ENCODE data around the gene AMPH.
"Not testable (repeated sequence)": the region's sequence is repeated elsewhere in the genome, so short reads cannot be mapped to it uniquely, and the experiment has no call there.

AMPH gene

DNA sequence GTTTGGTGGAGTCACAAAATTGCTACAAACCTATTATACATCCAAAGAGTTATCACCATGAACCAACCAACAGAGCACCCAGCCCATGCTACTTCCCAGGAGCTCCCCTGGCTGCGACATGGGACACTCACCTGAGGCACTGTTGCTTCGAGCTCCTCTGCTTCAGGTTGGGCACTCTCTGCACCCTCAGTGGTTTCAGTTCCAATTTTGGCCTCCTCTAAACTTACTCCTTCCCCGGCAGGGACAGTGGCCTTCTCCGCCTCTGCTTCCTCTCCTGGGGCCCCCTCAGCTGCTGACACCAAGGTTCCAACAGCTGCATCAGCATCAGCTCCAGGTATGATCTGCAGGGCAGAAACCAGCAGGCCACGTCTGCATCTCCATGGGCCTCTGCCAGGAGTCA is 237.3 kb downstream of the AMPH start:
- peak in 3 of 4 experiments; percentile 6 to 16 (median 11) for DNase-seq

DNA sequence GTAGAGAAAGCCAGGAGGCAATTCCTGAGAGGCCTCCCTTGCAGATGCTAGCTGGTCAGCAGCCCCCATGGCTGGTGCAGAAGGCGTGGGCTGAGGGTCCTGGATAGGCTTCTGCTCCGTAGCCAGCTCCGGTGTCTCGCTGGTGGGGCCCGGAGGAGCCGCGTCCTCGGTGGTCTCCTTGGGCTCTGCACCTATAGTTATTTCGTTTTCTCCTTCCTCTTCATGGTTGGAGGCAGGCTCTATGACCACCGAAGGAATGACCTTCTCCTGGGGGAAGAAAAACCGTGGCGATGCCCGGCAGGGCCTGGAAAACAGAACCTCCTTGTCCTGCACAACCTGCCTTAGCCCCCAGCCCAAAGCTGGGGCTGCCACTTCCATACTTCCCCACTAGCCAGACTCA is 239.4 kb downstream of the AMPH start:
- DNase-seq: no peak

DNA sequence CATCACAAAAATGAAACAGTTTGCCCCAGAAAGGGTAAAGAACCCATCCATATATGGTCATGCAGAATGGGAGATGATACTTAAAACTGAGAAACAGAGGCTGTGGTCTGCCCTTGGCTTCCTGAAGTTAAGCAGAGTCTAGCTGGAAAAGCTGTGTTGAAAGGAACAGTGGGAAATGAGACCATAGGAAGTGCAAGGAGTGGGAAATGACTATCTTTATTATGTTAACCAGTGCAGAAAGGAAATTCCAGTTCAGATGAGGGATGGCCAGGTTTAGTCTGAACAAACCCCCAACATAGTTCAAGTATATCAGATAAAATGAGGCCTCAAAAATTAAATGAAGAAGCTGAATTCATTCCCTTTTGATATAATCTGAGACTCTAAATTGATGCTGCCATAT is 245.5 kb downstream of the AMPH start:
- DNase-seq: no peak

DNA sequence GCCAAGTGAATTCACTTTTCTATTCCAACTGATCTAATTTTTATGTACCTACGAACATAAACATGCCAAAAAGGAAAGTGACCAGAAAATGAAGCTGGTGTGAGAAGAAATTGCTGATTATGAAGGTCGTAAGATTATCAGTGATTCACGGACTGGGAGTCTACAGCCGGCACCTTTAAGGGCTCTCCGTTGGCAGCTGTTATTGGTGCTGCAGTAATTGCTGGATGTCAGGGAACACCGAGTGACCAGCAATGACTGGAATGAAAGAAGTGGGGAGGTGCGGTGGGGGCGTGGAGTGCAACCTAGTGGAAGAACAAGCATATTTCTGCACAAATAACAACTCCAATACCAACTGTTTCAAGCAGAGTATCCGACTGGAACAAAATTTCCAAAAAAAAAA is 247.9 kb downstream of the AMPH start:
- DNase-seq: no peak

DNA sequence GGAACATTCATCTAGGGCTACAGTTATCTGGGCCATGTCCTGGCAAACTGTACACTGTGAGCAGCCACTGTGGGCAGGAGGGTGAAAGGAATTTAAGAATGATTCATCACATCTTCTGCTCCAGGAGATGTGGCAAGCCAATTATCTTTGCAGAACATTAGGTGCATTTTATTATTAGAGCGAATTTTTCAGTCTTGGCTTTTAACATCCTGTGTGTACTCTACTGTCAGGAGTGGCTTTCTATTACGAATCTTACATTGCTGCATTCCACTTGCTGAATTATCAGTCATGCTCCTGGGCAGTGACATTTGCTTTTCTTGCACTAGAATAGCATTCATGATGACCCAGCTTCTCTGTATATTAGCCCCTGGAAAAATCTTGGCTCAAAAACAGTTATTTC is 248.5 kb downstream of the AMPH start:
- no peak for DNase-seq

DNA sequence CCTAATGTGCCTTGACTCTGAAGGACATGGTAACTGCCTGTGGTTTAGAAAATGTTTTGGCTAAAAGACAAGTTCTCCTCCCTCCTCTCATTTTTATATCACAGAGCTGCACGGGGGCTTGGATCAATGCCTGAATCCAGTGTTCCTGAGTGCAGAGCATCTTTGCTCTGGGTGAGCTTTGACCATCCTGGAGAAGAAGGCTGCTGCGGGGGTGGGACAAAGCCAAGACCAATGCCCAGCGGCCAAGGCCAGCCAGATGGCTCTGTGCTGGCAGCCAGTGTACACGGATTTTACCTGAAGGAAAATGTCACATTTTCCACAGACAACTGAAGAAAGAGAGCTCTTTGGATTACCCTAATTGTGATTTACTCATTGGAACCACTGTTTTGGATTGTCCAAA is 255.7 kb downstream of the AMPH start:
- DNase-seq: no peak

DNA sequence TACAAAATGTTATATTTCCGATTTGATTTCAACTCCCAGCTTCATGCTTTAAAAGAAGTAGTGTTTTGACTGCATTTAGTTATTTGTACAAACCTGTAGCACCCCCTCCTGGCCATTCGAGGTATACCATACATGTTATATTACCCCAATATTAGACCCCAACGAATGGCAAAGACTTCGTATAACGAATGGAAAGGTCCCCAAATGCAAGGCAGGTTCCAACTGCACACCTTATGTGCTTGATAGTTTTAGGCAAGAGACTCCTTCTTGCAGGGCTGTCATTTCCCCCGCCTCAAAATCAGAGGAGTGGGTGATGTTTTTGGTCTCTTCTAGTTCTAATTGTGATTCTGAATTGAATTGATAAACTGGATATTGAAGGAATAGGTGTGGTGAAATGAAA is 256.7 kb downstream of the AMPH start:
- peak; percentile 65 to 75 (median 68) for DNase-seq

DNA sequence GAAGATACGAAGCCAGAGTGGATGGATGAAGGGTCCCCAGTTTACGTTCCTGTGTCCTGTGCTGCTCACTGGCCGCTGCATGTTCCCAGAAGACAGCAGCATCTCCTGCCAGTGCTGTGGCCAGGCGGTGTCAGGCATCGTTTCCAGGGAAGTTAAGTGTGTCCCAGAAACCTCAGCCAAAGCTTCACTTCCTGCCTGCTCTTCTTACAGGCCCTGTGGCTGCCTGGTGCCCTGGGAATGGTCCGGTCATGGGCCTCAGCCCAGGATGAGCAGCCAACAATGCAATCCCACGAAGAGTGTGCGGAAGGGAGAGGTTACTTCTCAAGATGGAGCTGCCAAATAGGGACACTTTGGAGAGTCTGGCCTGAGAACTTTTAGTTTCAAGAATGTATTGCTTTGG is 258.0 kb downstream of the AMPH start:
- no peak for DNase-seq

DNA sequence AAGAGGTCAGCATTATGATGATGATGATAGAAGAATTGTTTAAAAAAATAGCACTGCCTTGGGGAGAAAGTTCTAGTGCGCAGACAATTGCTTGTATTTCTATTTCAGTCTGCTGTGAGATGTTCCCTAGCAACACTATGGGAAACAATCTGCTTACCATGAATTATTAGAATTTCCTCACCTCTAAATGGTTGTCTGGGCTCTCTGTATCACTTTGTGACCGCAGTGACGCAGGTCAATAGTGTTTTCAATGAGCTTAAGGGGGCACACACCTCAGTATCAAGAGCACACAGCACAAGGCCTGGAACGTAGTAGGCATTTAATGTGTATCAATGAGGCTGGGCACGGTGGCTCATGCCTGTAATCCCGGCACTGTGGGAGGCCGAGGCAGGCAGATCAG is 258.9 kb downstream of the AMPH start:
- DNase-seq: no peak

DNA sequence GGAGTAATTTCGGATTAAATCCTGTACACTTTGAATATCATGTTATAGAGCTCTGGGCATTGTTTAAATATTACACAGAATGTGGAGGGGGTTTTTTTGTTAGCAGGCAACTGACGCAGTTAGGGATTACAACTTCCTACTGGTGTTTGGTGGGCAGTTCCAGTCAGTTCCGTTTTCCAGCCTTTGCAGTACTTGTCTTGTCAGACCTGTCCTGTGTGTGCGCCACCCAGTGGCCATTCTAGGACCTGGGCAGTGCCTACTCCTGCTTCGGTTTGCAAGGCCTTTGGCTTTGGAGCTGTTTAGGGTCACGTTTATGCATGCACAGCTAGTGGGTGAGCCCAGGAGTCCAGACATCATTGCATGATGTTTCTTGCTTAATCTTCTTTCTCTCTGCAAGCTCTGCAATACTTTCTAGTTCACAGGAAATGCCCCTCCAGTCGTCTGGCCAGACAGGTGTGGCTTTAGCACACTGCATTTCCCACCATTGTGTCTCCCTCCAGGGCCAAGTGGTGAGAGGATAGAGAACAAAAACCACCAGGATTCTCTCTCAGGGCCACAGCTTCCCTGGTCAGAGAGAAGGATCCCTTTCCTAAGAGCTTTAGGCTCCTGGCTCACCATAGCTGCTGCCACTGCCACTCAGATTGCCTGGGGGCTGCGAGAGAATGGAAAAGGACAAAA is 261.2 kb downstream of the AMPH start:
- peak; percentile 97 to 99 (median 98) for DNase-seq

DNA sequence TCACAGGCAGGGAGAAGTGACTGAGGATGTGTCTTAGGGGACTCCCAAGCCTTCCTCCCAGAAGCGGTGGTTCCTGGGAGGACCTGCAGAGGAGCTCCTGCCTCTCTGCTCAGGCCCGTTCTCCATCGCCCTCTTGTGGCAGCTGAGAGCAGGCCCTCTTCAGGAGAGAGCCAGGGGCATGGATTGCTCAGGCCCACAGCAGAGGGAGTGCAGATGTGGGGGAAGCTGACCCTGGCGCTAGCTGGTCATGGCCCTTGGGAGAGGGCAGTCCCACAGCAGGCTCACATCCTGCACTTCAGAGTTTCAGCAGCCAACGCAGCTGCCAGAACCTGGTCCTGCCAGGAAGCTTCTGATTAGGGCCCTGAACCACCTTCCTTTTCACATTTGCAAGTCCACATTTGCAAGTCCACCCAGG is 263.0 kb downstream of the AMPH start:
- peak; percentile 95 to 98 (median 96) for DNase-seq

DNA sequence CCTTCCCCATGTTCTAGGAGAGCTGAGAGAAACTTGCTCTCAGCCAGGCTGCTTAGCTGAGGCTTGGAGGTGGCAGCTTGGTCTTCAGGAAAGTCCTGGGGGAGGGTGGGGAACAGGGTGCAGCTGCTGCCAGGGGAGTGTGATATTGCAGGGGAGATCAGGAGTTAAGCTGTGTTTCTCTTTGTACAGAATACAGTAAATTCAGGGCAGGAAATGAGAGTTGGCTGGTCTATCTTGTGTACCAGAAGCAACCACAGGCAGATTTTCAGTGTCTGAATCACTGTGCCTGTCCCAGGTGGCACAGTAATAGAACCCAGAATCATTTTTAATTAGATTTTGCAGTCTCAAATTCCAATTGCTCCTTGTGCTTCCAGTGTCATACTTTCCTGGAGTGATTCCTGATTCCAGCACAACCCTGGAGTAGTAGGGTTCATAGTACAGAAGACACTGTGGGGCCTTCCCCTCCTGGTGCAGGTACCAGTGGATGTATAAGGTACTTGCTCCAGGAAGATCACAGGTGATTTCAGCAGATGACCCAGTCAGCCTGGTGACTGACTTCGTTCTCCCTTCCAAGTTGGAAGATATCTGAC is 263.8 kb downstream of the AMPH start:
- DNase-seq: no peak

DNA sequence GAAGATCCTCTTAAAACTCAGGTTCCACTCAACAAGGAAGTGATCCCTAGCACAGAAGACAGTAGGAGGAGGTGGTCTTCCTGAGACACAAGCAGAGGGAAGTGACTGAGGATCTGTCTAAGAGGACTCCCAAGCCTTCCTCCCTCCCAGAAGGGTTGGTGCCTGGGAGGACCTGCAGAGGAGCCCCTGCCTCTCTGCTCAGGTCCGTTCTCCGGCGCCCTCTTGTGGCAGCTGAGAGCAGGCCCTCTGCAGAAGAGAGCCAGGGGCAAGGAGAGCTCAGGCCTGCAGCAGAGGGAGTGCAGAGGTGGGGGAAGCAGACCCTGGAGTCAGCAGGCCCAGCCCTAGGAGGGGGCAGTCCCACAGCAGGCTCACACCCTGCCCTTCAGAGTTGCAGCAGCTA is 267.8 kb downstream of the AMPH start:
- peak; percentile 42 to 83 (median 60) for DNase-seq

DNA sequence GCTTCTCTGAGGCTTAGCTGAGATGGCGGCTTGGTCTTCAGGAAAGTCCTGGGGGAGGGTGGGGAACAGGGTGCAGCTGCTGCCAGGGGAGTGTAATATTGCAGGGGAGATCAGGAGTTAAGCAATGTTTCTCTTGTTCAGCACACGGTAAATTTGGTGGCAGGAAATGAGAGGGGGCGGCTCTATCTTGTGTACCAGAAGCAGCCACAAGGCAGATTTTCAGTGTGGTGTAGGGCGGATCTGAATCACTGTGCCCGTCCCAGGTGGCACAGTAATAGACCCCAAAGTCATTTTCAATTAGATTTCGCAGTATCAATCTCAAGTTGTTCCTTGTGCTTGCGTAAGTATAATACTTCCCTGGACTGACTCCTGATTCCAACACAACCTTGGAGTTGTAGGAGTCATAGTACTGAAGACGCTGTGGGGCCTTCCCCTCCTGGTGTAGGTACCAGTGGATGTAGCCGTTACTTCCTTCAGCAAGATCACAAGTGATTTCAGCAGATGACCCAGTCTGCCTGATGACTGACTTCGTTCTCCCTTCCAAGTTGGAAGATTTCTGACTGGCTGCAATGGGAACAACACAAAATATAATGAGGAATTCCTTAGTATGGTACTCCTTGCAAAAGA is 268.4 kb downstream of the AMPH start:
- peak in 2 of 4 experiments; percentile 41 to 45 for DNase-seq

DNA sequence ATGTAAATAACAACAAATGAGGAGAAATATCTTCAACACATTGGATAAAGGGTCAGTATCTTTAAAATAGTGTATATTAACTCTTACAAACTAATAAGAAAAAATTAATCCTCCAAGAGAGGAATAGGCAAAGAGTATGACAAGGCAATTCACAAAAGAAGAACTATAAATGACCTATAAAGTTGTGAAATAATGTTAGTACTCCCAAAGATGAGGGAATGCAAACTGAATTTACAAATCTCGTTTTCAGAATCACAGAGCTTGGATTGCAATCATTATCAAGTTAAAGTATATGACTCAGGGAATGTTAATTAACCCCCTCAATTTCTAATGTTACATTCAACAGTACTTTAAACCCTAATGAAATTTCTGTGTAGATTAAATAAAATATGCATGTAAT is 270.4 kb downstream of the AMPH start:
- DNase-seq: peak in 2 of 4 experiments; percentile 62 to 63

DNA sequence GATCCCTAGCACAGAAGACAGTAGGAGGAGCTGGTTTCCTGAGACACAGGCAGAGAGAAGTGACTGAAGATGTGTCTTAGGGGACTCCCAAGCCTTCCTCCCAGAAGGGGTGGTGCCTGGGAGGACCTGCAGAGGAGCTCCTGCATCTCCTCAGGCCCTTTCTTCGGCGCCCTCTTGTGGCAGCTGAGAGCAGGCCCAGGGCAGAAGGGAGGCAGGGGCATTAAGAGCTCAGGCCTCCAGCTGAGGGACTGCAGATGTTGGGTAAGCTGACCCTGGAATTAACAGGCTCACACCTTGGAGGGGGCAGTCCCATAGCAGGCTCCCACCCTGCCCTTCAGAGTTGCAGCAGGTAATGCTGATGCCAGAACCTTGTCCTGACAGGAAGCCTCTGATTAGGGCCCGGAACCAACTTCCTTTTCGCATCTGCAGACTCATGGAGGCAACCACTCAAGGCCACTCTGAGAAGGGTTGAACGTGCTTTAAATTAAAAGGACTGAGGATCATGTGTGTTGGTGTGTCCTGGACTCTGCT is 272.0 kb downstream of the AMPH start:
- DNase-seq: peak; percentile 80 to 90 (median 80)

DNA sequence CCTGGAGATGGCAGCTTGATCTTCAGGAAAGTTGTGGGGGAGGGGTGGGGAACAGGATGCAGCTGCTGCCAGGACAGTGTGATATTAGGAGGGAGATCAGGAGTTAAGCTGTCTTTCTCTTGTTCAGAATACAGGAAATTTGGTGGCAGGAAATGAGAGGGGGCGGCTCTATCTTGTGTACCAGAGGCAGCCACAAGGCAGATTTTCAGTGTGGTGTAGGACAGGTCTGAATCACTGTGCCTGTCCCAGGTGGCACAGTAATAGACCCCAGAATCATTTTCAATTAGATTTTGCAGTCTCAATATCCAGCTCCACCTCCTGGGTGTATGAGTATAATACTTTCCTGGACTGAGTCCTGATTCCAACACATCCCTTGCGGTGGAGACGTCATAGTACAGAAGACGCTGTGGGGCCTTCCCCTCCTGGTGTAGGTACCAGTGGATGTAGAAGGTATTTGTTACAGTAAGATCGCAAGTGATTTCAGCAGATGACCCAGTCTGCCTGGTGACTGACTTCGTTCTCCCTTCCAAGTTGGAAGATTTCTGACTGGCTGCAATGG is 272.8 kb downstream of the AMPH start:
- peak in 1 of 4 experiments; percentile 19 for DNase-seq

DNA sequence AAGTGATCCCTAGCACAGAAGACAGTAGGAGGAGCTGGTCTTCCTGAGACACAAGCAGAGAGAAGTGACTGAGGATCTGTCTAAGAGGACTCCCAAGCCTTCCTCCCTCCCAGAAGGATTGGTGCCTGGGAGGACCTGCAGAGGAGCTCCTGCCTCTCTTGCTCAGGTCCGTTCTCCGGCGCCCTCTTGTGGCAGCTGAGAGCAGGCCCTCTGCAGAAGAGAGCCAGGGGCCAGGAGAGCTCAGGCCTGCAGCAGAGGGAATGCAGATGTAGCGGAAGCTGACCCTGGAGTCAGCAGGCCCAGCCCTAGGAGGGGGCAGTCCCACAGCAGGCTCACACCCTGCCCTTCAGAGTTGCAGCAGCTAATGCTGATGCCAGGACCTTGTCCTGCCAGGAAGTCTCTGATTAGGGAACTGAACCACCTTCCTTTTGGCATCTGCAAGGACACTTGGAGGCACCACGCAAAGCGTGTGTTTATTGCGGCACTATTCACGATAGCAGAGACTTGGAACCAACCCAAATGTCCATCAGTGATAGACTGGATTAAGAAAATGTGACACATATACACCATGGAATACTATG is 276.8 kb downstream of the AMPH start:
- peak; percentile 61 to 84 (median 76) for DNase-seq

DNA sequence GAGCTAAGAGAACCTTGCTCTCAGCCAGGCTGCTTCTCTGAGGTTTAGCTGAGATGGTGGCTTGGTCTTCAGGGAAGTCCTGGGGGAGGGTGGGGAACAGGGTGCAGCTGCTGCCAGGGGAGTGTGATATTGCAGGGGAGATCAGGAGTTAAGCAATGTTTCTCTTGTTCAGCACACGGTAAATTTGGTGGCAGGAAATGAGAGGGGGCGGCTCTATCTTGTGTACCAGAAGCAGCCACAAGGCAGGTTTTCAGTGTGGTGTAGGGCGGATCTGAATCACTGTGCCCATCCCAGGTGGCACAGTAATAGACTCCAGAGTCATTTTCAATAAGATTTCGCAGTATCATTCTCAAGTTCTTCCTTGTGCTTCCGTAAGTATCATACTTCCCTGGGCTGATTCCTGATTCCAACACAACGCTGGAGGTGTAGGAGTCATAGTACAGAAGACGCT is 277.7 kb downstream of the AMPH start:
- DNase-seq: peak in 1 of 4 experiments; percentile 32

DNA sequence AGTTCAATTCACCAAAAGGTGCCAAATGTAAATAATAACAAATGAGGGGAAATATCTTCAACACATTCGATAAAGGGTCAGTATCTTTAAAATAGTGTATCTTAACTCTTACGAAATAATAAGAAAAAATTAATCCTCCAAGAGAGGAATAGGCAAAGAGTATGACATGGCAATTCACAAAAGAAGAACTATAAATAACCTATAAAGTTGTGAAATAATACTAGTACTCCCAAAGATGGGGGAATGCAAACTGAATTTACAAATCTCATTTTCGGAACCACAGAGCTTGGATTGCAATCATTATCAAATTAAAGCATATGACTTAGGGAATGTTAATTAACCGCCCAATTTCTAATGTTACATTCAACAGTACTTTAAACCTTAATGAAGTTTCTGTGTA is 279.6 kb downstream of the AMPH start:
- peak in 2 of 4 experiments; percentile 36 to 43 for DNase-seq

DNA sequence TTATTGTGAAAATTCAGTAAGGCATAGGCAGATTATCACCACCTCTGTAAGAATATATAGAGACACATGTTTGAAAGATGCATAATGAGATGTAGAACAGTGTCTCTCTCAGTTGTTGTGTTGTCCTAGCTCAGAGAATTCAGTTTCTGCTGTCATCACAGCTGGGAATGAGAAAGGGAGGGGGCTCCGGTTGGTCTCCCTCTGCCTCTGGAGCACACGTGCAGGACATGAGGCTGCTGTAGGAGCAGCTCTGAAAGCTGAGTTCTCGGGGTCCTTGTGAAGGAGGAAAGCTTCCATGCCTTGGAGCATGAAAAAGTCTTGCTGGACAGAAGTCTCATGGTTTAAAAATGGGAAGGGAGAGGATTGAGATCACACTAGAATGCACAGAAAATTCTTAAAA is 280.4 kb downstream of the AMPH start:
- not testable (repeated sequence) for DNase-seq

DNA sequence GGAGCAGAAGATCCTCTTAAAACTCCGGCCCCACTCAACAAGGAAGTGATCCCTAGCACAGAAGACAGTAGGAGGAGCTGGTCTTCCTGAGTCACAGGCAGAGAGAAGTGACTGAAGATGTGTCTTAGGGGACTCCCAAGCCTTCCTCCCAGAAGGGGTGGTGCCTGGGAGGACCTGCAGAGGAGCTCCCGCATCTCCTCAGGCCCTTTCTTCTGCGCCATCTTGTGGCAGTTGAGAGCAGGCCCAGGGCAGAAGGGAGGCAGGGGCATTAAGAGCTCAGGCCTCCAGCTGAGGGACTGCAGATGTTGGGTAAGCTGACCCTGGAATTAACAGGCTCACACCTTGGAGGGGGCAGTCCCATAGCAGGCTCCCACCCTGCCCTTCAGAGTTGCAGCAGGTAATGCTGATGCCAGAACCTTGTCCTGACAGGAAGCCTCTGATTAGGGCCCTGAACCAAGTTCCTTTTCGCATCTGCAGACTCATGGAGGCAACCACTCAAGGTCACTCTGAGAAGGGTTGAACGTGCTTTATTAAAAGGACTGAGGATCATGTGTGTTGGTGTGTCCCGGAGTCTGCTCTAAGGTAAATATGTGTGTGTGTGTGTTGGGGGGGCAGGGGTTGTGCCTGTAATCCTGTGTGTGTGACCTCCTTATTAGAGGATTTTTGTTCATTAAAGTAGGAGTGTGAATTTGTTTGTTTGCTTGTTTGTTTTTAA is 281.1 kb downstream of the AMPH start:
- DNase-seq: peak; percentile 80 to 95 (median 81)

All from suppressor macrophage (primary cell).